OCI-LY1 (cell line): Measurements from ENCODE around the gene ZNF223.

ENCODE experiments used
- H2AFZ ChIP-seq: fragments of 200-600 bp; sonication (generic), shearing (Covaris generic); 2 replicates; pipeline ENCODE4 v1.6.0; 2014; ENCODE audit warnings: antibody characterized with exemption, mild to moderate bottlenecking, low read length
- H3F3A ChIP-seq: fragments of 200-600 bp; sonication (generic), shearing (Covaris generic); 2 replicates; pipeline ENCODE4 v1.6.0; 2014; ENCODE audit warnings: mild to moderate bottlenecking, antibody characterized with exemption, low read length, moderate library complexity; ENCODE audit not compliant: insufficient read depth
- H3K27ac ChIP-seq: fragments of 200-600 bp; sonication (generic); 2 replicates; pipeline ENCODE4 v1.5.1; 2014; ENCODE audit warnings: low read length, mixed run types, mild to moderate bottlenecking, low read depth; ENCODE audit not compliant: poor library complexity, severe bottlenecking
- H3K27me3 ChIP-seq: fragments of 200-600 bp; sonication (generic); 2 replicates; pipeline ENCODE4 v1.6.0; 2014; ENCODE audit warnings: antibody characterized with exemption, mild to moderate bottlenecking, low read length, moderate library complexity; ENCODE audit not compliant: insufficient read depth
- H3K36me3 ChIP-seq: fragments of 200-600 bp; sonication (generic); 2 replicates; pipeline ENCODE4 v1.6.1; 2014; ENCODE audit warnings: mild to moderate bottlenecking, antibody characterized with exemption, low read length, moderate library complexity, mixed read lengths; ENCODE audit not compliant: insufficient read depth
- H3K4me1 ChIP-seq: fragments of 200-600 bp; sonication (generic); 2 replicates; pipeline ENCODE4 v1.5.1; 2014; ENCODE audit warnings: mild to moderate bottlenecking, low read length, moderate library complexity; ENCODE audit not compliant: insufficient read depth, severe bottlenecking
- H3K4me2 ChIP-seq: fragments of 200-600 bp; sonication (generic), shearing (Covaris generic); 2 replicates; pipeline ENCODE4 v1.6.1; 2014; ENCODE audit warnings: low read length
- H3K4me3 ChIP-seq: fragments of 200-600 bp; sonication (generic); 2 replicates; pipeline ENCODE4 v1.5.1; 2014; ENCODE audit warnings: low read length, low read depth, mild to moderate bottlenecking, mixed read lengths; ENCODE audit not compliant: poor library complexity, severe bottlenecking
- H3K79me2 ChIP-seq: fragments of 200-600 bp; shearing (Covaris generic); 2 replicates; pipeline ENCODE4 v1.6.1; 2016; ENCODE audit warnings: mixed run types, low read length, mixed read lengths; ENCODE audit not compliant: insufficient read depth
- H3K9ac ChIP-seq: fragments of 200-600 bp; sonication (generic), shearing (Covaris generic); 2 replicates; pipeline ENCODE4 v1.6.1; 2014; ENCODE audit warnings: mild to moderate bottlenecking, low read length, mixed read lengths
- H3K9me2 ChIP-seq: fragments of 200-600 bp; sonication (generic), shearing (Covaris generic); 2 replicates; pipeline ENCODE4 v1.6.1; 2014; ENCODE audit warnings: low read depth, mild to moderate bottlenecking, low read length, mixed read lengths
- H3K9me3 ChIP-seq: fragments of 200-600 bp; shearing (Covaris generic); 2 replicates; pipeline ENCODE4 v1.6.1; 2014; ENCODE audit warnings: low read length, mixed read lengths
- H4K20me1 ChIP-seq: fragments of 200-600 bp; sonication (generic), shearing (Covaris generic); 2 replicates; pipeline ENCODE4 v1.6.0; 2016; ENCODE audit warnings: mild to moderate bottlenecking, low read length; ENCODE audit not compliant: insufficient read depth
- EZH2 ChIP-seq: fragments of 200-600 bp; sonication (generic), shearing (Covaris generic); IDR thresholded peaks from 2 replicates; pipeline ENCODE4 v1.8.0; 2017; ENCODE audit warnings: borderline replicate concordance, mixed run types, mild to moderate bottlenecking, antibody characterized with exemption, low read length, moderate library complexity, mixed read lengths
- TF ChIP-seq, protein P1 (sequence below): fragments of 200-600 bp; sonication (generic), shearing (Covaris generic); IDR thresholded peaks from 2 replicates; pipeline ENCODE4 v1.5.1; 2017; ENCODE audit warnings: mild to moderate bottlenecking, antibody characterized with exemption, low read length, moderate library complexity, mixed read lengths

The ZNF223 gene

DNA sequence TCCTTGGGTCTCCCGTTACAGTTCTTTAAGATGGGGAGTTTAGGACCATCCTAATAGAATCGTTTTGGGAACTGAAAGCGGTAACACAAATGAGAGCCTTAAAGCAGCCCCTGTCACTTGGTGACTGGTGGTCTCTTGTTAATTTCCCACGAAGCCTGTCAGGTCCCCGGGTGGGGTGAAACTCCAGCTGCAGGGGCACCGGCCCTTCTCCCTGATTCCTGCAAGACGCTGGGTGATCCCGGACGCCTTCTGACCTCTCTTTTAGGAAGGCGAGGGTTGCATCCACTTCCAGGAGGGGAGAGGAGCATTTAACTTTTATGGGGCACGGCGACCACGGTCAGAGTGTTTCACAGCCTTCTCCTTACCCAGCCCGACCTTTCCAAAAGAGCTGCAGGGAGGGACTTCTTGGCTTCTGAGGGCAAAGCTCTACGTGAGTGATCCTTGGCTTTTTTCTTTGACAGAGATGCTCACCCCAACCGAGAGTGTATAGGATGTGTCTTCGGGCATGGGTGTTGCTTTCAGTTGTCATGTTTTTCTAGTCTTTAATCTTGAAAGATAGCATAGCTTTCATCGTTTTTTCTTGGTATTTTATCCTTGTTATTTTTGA lies 62.1 kb downstream of the ZNF223 start:
- Histone ChIP-seq H3F3A (no peaks in the 10 kb centered on the region), H3K9me3 (peaks cover 13% of the 10 kb centered on the region; the same call in 1 of the 2 replicates), H3K4me2 (peak overlapping the region; percentile 68), H3K27ac (no peak overlapping the region), H3K4me3 (peak overlapping the region; percentile 71), H4K20me1 (no peaks in the 10 kb centered on the region), H3K27me3 (no peaks in the 10 kb centered on the region), H3K4me1 (peaks cover 7% of the 10 kb centered on the region), H2AFZ (no peak overlapping the region), H3K79me2 (no peaks in the 10 kb centered on the region), H3K9me2 (no peaks in the 10 kb centered on the region), H3K36me3 (peaks cover 4% of the 10 kb centered on the region; the same call in 1 of the 2 replicates), H3K9ac (peak overlapping the region; percentile 60)
- TF ChIP-seq, protein P1, sequence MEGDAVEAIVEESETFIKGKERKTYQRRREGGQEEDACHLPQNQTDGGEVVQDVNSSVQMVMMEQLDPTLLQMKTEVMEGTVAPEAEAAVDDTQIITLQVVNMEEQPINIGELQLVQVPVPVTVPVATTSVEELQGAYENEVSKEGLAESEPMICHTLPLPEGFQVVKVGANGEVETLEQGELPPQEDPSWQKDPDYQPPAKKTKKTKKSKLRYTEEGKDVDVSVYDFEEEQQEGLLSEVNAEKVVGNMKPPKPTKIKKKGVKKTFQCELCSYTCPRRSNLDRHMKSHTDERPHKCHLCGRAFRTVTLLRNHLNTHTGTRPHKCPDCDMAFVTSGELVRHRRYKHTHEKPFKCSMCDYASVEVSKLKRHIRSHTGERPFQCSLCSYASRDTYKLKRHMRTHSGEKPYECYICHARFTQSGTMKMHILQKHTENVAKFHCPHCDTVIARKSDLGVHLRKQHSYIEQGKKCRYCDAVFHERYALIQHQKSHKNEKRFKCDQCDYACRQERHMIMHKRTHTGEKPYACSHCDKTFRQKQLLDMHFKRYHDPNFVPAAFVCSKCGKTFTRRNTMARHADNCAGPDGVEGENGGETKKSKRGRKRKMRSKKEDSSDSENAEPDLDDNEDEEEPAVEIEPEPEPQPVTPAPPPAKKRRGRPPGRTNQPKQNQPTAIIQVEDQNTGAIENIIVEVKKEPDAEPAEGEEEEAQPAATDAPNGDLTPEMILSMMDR: no peak
- no peak for TF ChIP-seq EZH2
